ENCODE measurements around the gene PRDM10.

Gene PRDM10

GRCh38 chr11:129881570-129882170 lies 121.0 kb downstream of the PRDM10 start:
- TF ChIP-seq SIN3A (IDR thresholded peaks at IDR 0.05; ENCODE audit: borderline replicate concordance, insufficient read depth, low read length) (no peak), FOXP2 (optimal IDR thresholded peaks at IDR 0.05; ENCODE audit: borderline replicate concordance, extremely low read depth, extremely low read length, insufficient read depth) (no peak), REST (IDR thresholded peaks at IDR 0.05; ENCODE audit: insufficient read depth in 1 of 2, low read depth in 2 of 2, low read length in 2 of 2) (no peak), TAF1 (IDR thresholded peaks at IDR 0.05; ENCODE audit: borderline replicate concordance, insufficient read depth, low read length) (no peak), POLR2AphosphoS5 (IDR thresholded peaks at IDR 0.05; ENCODE audit: low read depth, low read length) (no peak)

- no peak for TF ChIP-seq REST (IDR thresholded peaks at IDR 0.05; ENCODE audit: insufficient read depth in 1 of 2, low read depth in 2 of 2, low read length in 2 of 2)
- no peak for TF ChIP-seq POLR2AphosphoS5 (IDR thresholded peaks at IDR 0.05; ENCODE audit: low read depth, low read length)
- no peak for TF ChIP-seq TAF1 (IDR thresholded peaks at IDR 0.05; ENCODE audit: borderline replicate concordance, insufficient read depth, low read length)
- no peak for TF ChIP-seq FOXP2 (optimal IDR thresholded peaks at IDR 0.05; ENCODE audit: borderline replicate concordance, extremely low read depth, extremely low read length, insufficient read depth)
- no peak for TF ChIP-seq SIN3A (IDR thresholded peaks at IDR 0.05; ENCODE audit: borderline replicate concordance, insufficient read depth, low read length)
Observed at GRCh38 chr11:129880311-129880710, 122.3 kb downstream of the PRDM10 start.

DNA sequence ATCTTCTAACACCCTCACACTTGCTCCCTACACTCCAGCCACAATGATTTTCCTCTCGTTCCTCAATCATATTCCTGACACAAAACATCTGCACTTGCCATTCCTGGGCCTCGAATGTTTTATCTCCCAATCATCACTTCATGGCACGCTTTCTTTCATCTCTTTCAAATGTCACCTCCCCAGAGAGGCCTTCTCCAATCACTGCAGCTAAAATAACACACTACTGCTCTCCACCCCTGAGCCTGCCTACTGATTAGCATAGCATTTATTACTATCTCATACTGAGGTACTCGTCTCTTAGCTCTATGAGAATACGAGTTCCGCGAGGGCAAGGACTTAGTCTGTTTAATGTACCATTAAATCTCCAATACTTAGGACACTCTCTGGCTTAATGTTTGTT lies 130.7 kb downstream of the PRDM10 start:
- TF ChIP-seq SIN3A (IDR thresholded peaks at IDR 0.05; ENCODE audit: borderline replicate concordance, insufficient read depth, low read length) (no peak), TAF1 (IDR thresholded peaks at IDR 0.05; ENCODE audit: borderline replicate concordance, insufficient read depth, low read length) (no peak), REST (IDR thresholded peaks at IDR 0.05; ENCODE audit: insufficient read depth in 1 of 2, low read depth in 2 of 2, low read length in 2 of 2) (no peak), FOXP2 (optimal IDR thresholded peaks at IDR 0.05; ENCODE audit: borderline replicate concordance, extremely low read depth, extremely low read length, insufficient read depth) (no peak), POLR2AphosphoS5 (IDR thresholded peaks at IDR 0.05; ENCODE audit: low read depth, low read length) (no peak)

DNA sequence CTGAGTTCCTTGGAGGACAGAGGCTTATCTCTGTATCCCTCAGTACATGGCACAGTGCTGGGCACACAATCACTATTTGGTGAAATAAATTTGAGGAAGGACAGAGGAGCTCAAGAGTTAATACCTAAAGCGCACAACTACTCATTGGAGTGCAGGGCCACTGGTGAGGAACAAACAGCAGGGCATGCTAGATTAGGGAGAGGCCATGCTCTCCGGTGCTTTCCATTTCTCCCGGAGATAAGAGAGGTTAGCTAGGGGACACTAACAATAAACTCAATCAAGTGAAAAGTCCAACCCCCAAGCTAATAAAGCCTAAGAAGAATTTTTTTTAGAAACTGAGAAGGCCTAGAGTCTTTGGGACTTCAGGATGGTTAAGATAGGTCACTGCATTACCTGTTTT lies 136.3 kb downstream of the PRDM10 start:
- no peak for TF ChIP-seq FOXP2 (optimal IDR thresholded peaks at IDR 0.05; ENCODE audit: borderline replicate concordance, extremely low read depth, extremely low read length, insufficient read depth)
- no peak for TF ChIP-seq POLR2AphosphoS5 (IDR thresholded peaks at IDR 0.05; ENCODE audit: low read depth, low read length)

DNA sequence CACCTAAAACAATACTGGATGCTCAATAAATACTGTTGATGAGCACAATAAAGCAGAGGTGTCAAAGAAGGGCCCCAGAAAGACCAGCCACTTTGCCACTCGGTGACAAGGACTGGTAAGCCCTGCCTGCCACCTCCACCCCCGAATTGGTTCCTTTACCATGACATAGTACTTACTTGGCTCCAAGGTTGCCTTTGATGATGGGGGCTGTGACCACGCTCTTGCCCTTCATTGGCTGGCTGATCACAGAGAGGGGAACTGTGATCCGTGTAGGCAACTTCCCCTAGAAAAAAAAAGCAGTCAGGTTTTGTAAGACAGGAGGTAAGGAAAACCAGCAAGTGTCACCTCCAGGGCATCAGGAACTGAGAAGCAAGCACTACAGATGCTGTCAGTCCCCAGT lies 136.9 kb downstream of the PRDM10 start:
- TF ChIP-seq POLR2AphosphoS5 (IDR thresholded peaks at IDR 0.05; ENCODE audit: low read depth, low read length), result no peak
- no peak for TF ChIP-seq FOXP2 (optimal IDR thresholded peaks at IDR 0.05; ENCODE audit: borderline replicate concordance, extremely low read depth, extremely low read length, insufficient read depth)
- TF ChIP-seq SIN3A (IDR thresholded peaks at IDR 0.05; ENCODE audit: borderline replicate concordance, insufficient read depth, low read length), result no peak
- no peak for TF ChIP-seq TAF1 (IDR thresholded peaks at IDR 0.05; ENCODE audit: borderline replicate concordance, insufficient read depth, low read length)
- TF ChIP-seq REST (IDR thresholded peaks at IDR 0.05; ENCODE audit: insufficient read depth in 1 of 2, low read depth in 2 of 2, low read length in 2 of 2), result no peak
